Spleen (tissue), 11 donors: ENCODE results near the gene KIZ. TPM values are rescaled to one million over a fixed set of nuclear protein-coding genes. Genes with fewer than 3 reads are reported as not detected.

Experiments used
- DNase-seq: peaks from one replicate; pipeline ENCODE4 v3.0.0-alpha.2; 2020
- H3K27ac ChIP-seq, 8 donors: fragments of 200-600 bp; sonication (generic) in 7 of 8; 1 replicate in 4 of 8; 2 replicates in 4 of 8; pipeline versions ENCODE4 v1.5.0 to v1.8.0; 2016 to 2021; ENCODE audit warnings: inconsistent platforms in 4 of 8, mild to moderate bottlenecking in 4 of 8, moderate library complexity in 1 of 8
- H3K27me3 ChIP-seq, 7 donors: fragments of 200-600 bp; sonication (generic) in 6 of 7; replicated peaks in 1 of 7; 1 replicate in 4 of 7; 2 replicates in 3 of 7; pipeline versions ENCODE4 v1.5.0 to v1.8.0; 2016 to 2021; ENCODE audit warnings: inconsistent platforms in 3 of 7, mild to moderate bottlenecking in 1 of 7
- H3K36me3 ChIP-seq, 6 donors: fragments of 200-600 bp; sonication (generic) in 5 of 6; 1 replicate in 4 of 6; 2 replicates in 2 of 6; pipeline versions ENCODE4 v1.5.0 to v1.8.0; 2016 to 2021; ENCODE audit warnings: inconsistent platforms in 2 of 6
- H3K4me1 ChIP-seq, 6 donors: fragments of 200-600 bp; sonication (generic) in 5 of 6; 1 replicate in 3 of 6; 2 replicates in 3 of 6; pipeline versions ENCODE4 v1.5.0 to v1.8.0; 2016 to 2021; ENCODE audit warnings: inconsistent platforms in 3 of 6
- H3K4me3 ChIP-seq, 8 donors: fragments of 200-600 bp; sonication (generic) in 7 of 8; 1 replicate in 4 of 8; 2 replicates in 4 of 8; pipeline versions ENCODE4 v1.5.0 to v1.8.0; 2016 to 2021; ENCODE audit warnings: inconsistent platforms in 4 of 8, mild to moderate bottlenecking in 4 of 8, moderate library complexity in 2 of 8
- H3K9me3 ChIP-seq, 8 donors: fragments of 200-600 bp; sonication (generic) in 7 of 8; 1 replicate in 4 of 8; 2 replicates in 4 of 8; pipeline versions ENCODE4 v1.5.0 to v1.8.0; 2016 to 2021; ENCODE audit warnings: inconsistent platforms in 4 of 8
- POLR2A ChIP-seq, 3 donors: fragments of 450-650 bp; IDR thresholded peaks; one replicate each; pipeline ENCODE4 v1.5.1; 2017; ENCODE audit warnings: antibody characterized with exemption in 3 of 3, mild to moderate bottlenecking in 1 of 3
- POLR2AphosphoS5 ChIP-seq, 3 donors: sonication (generic); formaldehyde crosslinking; IDR thresholded peaks; one replicate each; pipeline ENCODE4 v1.5.1; 2017; ENCODE audit warnings: antibody characterized with exemption in 3 of 3
- WGBS, 5 donors: extraction: QIAGEN DNeasy Blood & Tissue Kit in 3 of 5; methylation state at CpG; one replicate each; pipeline versions ENCODE4 v1.1.5 to v1.1.7; 2013 to 2018; 5-methylcytosine and 5-hydroxymethylcytosine counted together
- intact Hi-C: fragments of 100-400 bp; cut with DNase I; formaldehyde crosslinking; loops from one replicate; pipeline ENCODE4 v1.15.0; 2023; ENCODE audit warnings: low total_unique reads
- polyA plus RNA-seq, 3 donors: library from polyadenylated mRNA; stranded (reverse); fragments of 200-250 nt; gene quantifications; one replicate each; pipeline ENCODE4 v1.2.1, GENCODE V29; 2013
- total RNA-seq, 7 donors: library from RNA; depleted of rRNA in 3 of 7; stranded (reverse); fragments of >200 nt in 3 of 7; fragmentation: NEBNext Ultra II Directional in 4 of 7; extraction: Animal tissue kit (Norgen Biotek cat#: 25700) in 4 of 7; gene quantifications; one replicate each; pipeline versions ENCODE4 v1.1.0 to v1.2.1, GENCODE V29; 2016 to 2021
- TF ChIP-seq, protein P1 (sequence below), 11 experiments: fragments of 200-600 bp in 7 of 11; fragments of 450-650 bp in 4 of 11; sonication (generic) in 4 of 11; IDR thresholded peaks in 8 of 11; conservative IDR thresholded peaks in 3 of 11; 1 replicate in 7 of 11; 2 replicates in 4 of 11; pipeline versions ENCODE4 v1.4.0 to v1.8.0; 2016 to 2021; ENCODE audit warnings: antibody characterized with exemption in 11 of 11, inconsistent platforms in 4 of 11, mild to moderate bottlenecking in 1 of 11
- donor health status: healthy with polysubstance abuse.
- donor health status: DM: no; HTN: no; CAD: no; lungs with moderate emphysema.
- donor health status: DM: no; HTN: no; CAD: no.
- donor health status: Bipolar disorder and iron deficiency.
- donor health status: healthy.
- donor health status: DM: no; HTN: no; CAD: no.
- donor health status: DM: yes; HTN: yes; CAD: no.

Gene KIZ
- total and polyA plus RNA-seq, 10 donors: 9.5 to 57.9 (median 20.2) TPM

DNA sequence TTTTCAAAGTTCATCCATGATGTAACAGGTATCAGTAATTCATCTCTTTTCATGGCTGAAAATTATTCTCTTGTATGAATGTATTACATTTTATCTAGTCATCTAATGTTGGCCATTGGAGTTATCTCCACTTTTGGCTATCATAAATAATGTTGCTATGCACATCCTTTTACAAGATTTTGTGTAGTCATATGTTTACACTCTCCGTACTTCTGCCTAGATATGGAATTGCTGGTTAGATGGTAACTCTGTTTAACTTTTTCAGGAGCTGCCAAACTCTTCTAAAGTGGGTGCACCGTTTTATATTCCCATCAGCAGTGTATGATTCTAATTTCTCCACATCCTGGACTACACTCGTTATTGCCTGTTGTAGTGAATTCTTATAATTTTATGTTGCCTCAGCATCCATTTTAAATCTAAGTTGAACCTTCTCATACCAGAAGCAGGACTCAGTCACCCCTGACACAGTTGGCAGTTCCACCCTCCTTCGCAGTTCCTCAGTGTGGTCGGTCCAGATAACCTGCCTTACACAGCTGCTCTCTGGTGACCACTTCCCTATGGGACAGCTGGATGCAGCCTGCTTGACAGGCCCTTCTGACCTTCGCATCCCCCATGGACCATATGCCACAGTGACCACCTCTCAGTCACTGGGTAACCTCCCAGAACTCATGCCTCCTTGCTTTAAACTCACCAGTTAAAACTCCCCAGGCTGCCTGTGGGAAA lies 33.9 kb downstream of the KIZ start:
- DNase-seq: no peak
- Histone ChIP-seq H3K27me3 (no peaks in the 10 kb centered on the region), H3K4me1 (no peaks in the 10 kb centered on the region), H3K36me3 (peaks cover 0 to 53% (median 22%) of the 10 kb centered on the region in 6 donors), H3K9me3 (peaks cover 0 to 4% (median 0%) of the 10 kb centered on the region in 8 donors), H3K4me3 (no peak overlapping the region), H3K27ac (no peak overlapping the region)
- TF ChIP-seq, protein P1, sequence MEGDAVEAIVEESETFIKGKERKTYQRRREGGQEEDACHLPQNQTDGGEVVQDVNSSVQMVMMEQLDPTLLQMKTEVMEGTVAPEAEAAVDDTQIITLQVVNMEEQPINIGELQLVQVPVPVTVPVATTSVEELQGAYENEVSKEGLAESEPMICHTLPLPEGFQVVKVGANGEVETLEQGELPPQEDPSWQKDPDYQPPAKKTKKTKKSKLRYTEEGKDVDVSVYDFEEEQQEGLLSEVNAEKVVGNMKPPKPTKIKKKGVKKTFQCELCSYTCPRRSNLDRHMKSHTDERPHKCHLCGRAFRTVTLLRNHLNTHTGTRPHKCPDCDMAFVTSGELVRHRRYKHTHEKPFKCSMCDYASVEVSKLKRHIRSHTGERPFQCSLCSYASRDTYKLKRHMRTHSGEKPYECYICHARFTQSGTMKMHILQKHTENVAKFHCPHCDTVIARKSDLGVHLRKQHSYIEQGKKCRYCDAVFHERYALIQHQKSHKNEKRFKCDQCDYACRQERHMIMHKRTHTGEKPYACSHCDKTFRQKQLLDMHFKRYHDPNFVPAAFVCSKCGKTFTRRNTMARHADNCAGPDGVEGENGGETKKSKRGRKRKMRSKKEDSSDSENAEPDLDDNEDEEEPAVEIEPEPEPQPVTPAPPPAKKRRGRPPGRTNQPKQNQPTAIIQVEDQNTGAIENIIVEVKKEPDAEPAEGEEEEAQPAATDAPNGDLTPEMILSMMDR (IDR thresholded peaks at IDR 0.05 in 8 of 11, conservative IDR thresholded peaks at IDR 0.05 in 3 of 11): no peak
- TF ChIP-seq POLR2AphosphoS5 (IDR thresholded peaks at IDR 0.05) (no peak), POLR2A (IDR thresholded peaks at IDR 0.05) (no peak)
- WGBS, 5 donors: 83 to 87% (median 85%) methylated on average over 6 of the region's 6 CpGs
- intact Hi-C loops: no loop called here

DNA sequence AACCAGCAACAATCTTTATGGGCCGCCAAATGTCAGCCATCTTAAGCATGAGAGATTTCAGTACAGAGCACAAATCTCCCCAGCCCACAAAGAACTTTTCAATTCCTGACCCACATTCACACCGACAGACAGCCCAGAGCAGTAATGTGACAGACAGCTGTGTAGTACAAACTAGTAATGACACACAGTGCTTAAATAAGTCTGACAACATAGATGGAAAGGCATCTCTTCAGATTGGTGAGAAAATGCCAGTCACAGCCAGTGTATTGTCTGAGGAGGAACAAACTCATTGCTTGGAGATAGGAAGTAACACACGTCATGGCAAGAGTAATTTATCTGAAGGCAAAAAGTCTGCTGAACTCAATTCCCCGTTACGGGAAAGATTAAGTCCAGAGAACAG lies 36.0 kb downstream of the KIZ start:
- Histone ChIP-seq H3K27me3 (no peaks in the 10 kb centered on the region), H3K27ac (no peak overlapping the region), H3K9me3 (no peaks in the 10 kb centered on the region), H3K4me1 (no peaks in the 10 kb centered on the region), H3K36me3 (peaks cover 0 to 69% (median 22%) of the 10 kb centered on the region in 6 donors), H3K4me3 (no peak overlapping the region)
- intact Hi-C loops: no loop called here
- 91 to 95% (median 93%) methylated on average over 5 of the region's 5 CpGs for WGBS, 5 donors
- no peak for DNase-seq
- TF ChIP-seq POLR2A (IDR thresholded peaks at IDR 0.05) (no peak), POLR2AphosphoS5 (IDR thresholded peaks at IDR 0.05) (no peak)
- TF ChIP-seq, protein P1 (IDR thresholded peaks at IDR 0.05 in 8 of 11, conservative IDR thresholded peaks at IDR 0.05 in 3 of 11): no peak

DNA sequence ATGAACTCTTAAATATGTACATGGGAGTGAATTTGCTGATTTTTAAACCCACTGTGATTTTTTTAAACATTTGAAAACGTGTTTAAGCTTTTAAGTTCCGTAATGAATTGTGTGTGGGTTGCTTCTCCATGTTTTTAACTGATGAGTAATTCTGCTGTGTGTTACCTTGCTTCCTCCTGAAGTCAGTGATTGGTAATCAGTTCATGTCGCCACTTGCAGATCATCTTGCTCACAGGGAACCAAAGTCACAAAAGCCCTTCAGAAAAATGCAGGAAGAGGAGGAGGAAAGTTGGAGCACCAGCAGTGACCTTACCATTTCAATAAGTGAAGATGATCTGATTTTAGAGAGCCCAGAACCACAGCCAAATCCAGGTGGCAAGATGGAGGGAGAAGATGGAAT lies 36.7 kb downstream of the KIZ start:
- Histone ChIP-seq H3K4me1 (no peaks in the 10 kb centered on the region), H3K36me3 (peaks cover 0 to 76% (median 22%) of the 10 kb centered on the region in 6 donors), H3K27me3 (no peaks in the 10 kb centered on the region), H3K4me3 (no peak overlapping the region), H3K27ac (no peak overlapping the region), H3K9me3 (peaks cover 0 to under 1% (median 0%) of the 10 kb centered on the region in 8 donors)
- TF ChIP-seq, protein P1 (IDR thresholded peaks at IDR 0.05 in 8 of 11, conservative IDR thresholded peaks at IDR 0.05 in 3 of 11): no peak
- no peak for TF ChIP-seq POLR2A (IDR thresholded peaks at IDR 0.05)
- TF ChIP-seq POLR2AphosphoS5 (IDR thresholded peaks at IDR 0.05): no peak
- WGBS, 5 donors: 85 to 95% (median 86%) methylated on average over 3 of the region's 3 CpGs
- DNase-seq: no peak
- intact Hi-C loops: no loop called here

- TF ChIP-seq POLR2AphosphoS5 (IDR thresholded peaks at IDR 0.05): no peak
- no peak for TF ChIP-seq POLR2A (IDR thresholded peaks at IDR 0.05)
- TF ChIP-seq, protein P1 (IDR thresholded peaks at IDR 0.05 in 8 of 11, conservative IDR thresholded peaks at IDR 0.05 in 3 of 11): no peak
- 45 to 79% (median 70%) methylated on average over 2 of the region's 2 CpGs for WGBS, 5 donors
- no peak for DNase-seq
- H3K4me1 ChIP-seq: no peaks in the 10 kb centered on the region
- H3K27ac ChIP-seq: no peak overlapping the region
- H3K36me3 ChIP-seq: peaks cover 0 to 63% (median 16%) of the 10 kb centered on the region in 6 donors
- no peaks in the 10 kb centered on the region for H3K27me3 ChIP-seq
- intact Hi-C loops: no loop called here
- H3K9me3 ChIP-seq: peaks cover 0 to 4% (median 0%) of the 10 kb centered on the region in 8 donors
- H3K4me3 ChIP-seq: no peak overlapping the region
Measured at GRCh38 chr20:21166801-21167200, 40.9 kb downstream of the KIZ start.
